OCI-LY7 (cell line): ENCODE results near the gene CD300A. TPM values are rescaled to one million over a fixed set of nuclear protein-coding genes. Genes with fewer than 3 reads are reported as not detected.

Experiments used
- BruUV-seq: library from RNA; stranded (reverse); fragments of 400-500 nt; replicated peaks from 2 replicates; lab custom pipeline; 2021; lab: Mats Ljungman, UMichigan
- CTCF ChIA-PET: fragments of 300-600 bp; sonication (Branson Sonifier 250); formaldehyde crosslinking; loops from one replicate; lab custom pipeline; 2022; ENCODE audit warnings: antibody characterized with exemption; ENCODE audit not compliant: unreplicated experiment; lab: Charles Lee
- POLR2A ChIA-PET: fragments of 300-600 bp; sonication (Branson Sonifier 250); formaldehyde crosslinking; loops from one replicate; lab custom pipeline; 2022; ENCODE audit warnings: antibody characterized with exemption; lab: Charles Lee
- DNase-seq: peaks from one replicate; pipeline ENCODE4 v3.0.0-alpha.2; 2015; ENCODE audit warnings: low spot score
- H2AFZ ChIP-seq: fragments of 200-600 bp; sonication (generic), shearing (Covaris generic); 2 replicates; pipeline ENCODE4 v1.6.1; 2014; ENCODE audit warnings: mild to moderate bottlenecking, antibody characterized with exemption, low read length, moderate library complexity
- H3K27ac ChIP-seq: fragments of 200-600 bp; sonication (generic); 2 replicates; pipeline ENCODE4 v1.5.1; 2014; ENCODE audit warnings: mixed run types, low read depth, mild to moderate bottlenecking, moderate library complexity, low read length, inconsistent platforms; ENCODE audit not compliant: poor library complexity, severe bottlenecking
- H3K36me3 ChIP-seq: fragments of 200-600 bp; sonication (generic); 2 replicates; pipeline ENCODE4 v1.6.1; 2014; ENCODE audit warnings: mild to moderate bottlenecking, antibody characterized with exemption, low read length, moderate library complexity, mixed read lengths; ENCODE audit not compliant: insufficient read depth
- H3K4me1 ChIP-seq: fragments of 200-600 bp; sonication (generic); 2 replicates; pipeline ENCODE4 v1.5.1; 2014; ENCODE audit warnings: mild to moderate bottlenecking, low read length; ENCODE audit not compliant: insufficient read depth, poor library complexity, severe bottlenecking
- H3K4me2 ChIP-seq: fragments of 200-600 bp; sonication (generic); 2 replicates; pipeline ENCODE4 v1.6.1; 2014; ENCODE audit warnings: mild to moderate bottlenecking, low read length
- H3K4me3 ChIP-seq: fragments of 200-600 bp; sonication (generic); 2 replicates; pipeline ENCODE4 v1.5.1; 2014; ENCODE audit warnings: mild to moderate bottlenecking, low read depth, low read length; ENCODE audit not compliant: poor library complexity, severe bottlenecking
- H3K79me2 ChIP-seq: fragments of 200-600 bp; sonication (generic); 2 replicates; pipeline ENCODE4 v1.6.1; 2016; ENCODE audit warnings: low read depth, mild to moderate bottlenecking, low read length, moderate library complexity, mixed read lengths; ENCODE audit not compliant: insufficient read depth
- H3K9me2 ChIP-seq: fragments of 200-600 bp; sonication (generic); 2 replicates; pipeline ENCODE4 v1.6.1; 2016; ENCODE audit warnings: mild to moderate bottlenecking, low read length, mixed read lengths; ENCODE audit not compliant: insufficient read depth
- H3K9me3 ChIP-seq: fragments of 200-600 bp; sonication (generic); 2 replicates; pipeline ENCODE4 v1.6.1; 2014; ENCODE audit warnings: mild to moderate bottlenecking, mixed run types, low read length, mixed read lengths
- H4K20me1 ChIP-seq: fragments of 200-600 bp; sonication (generic); 2 replicates; pipeline ENCODE4 v1.6.1; 2014; ENCODE audit warnings: mild to moderate bottlenecking, antibody characterized with exemption, low read length, moderate library complexity, mixed read lengths; ENCODE audit not compliant: insufficient read depth
- CTCF ChIP-seq: fragments of 200-600 bp; sonication (generic); conservative IDR thresholded peaks from 2 replicates; pipeline ENCODE4 v1.5.1; 2014; ENCODE audit warnings: mild to moderate bottlenecking, antibody characterized with exemption, low read length, moderate library complexity, mixed read lengths
- EZH2phosphoT487 ChIP-seq: fragments of 200-600 bp; sonication (generic); IDR thresholded peaks from 2 replicates; pipeline ENCODE4 v1.6.1; 2018; ENCODE audit warnings: low read depth, borderline replicate concordance, mild to moderate bottlenecking, mixed run types, antibody characterized with exemption, low read length, moderate library complexity, mixed read lengths
- intact Hi-C: fragments of 100-400 bp; cut with micrococcal nuclease; formaldehyde crosslinking; loops from one replicate; pipeline ENCODE4 v1.10.0; 2022; ENCODE audit not compliant: unreplicated experiment
- total RNA-seq, 2 experiments: library from RNA; depleted of rRNA in 1 of 2; stranded (reverse); fragments of >200 nt in 1 of 2; shearing (Covaris generic) in 1 of 2; gene quantifications; 2 replicates each; pipeline ENCODE4 v1.2.3, GENCODE V29; 2014 to 2022

The CD300A gene
- total RNA-seq, 2 experiments from 2014 or later, result 3.5 to 6.7 TPM

- H3K27ac ChIP-seq, result no peak overlapping the region
- H3K4me1 ChIP-seq, result no peaks in the 10 kb centered on the region
- TF ChIP-seq CTCF (no peak), EZH2phosphoT487 (no peak)
- H3K36me3 ChIP-seq, result no peaks in the 10 kb centered on the region
- H3K79me2 ChIP-seq, result no peaks in the 10 kb centered on the region
- no peaks in the 10 kb centered on the region for H3K9me2 ChIP-seq
- no TSS peak for BruUV-seq
- intact Hi-C loops, result no loop called here
- no peaks in the 10 kb centered on the region for H3K9me3 ChIP-seq
- H2AFZ ChIP-seq, result no peak overlapping the region
- DNase-seq, result no peak
- H4K20me1 ChIP-seq, result no peaks in the 10 kb centered on the region
- ChIA-PET POLR2A (no interaction called here), CTCF (no interaction called here)
- H3K4me3 ChIP-seq, result no peak overlapping the region
- no peak overlapping the region for H3K4me2 ChIP-seq
Observed at GRCh38 chr17:74426551-74427047, 39.8 kb upstream of the CD300A start.

- intact Hi-C loops, result no loop called here
- POLR2A ChIA-PET, result no interaction called here
- H3K27ac ChIP-seq, result no peak overlapping the region
- no peak overlapping the region for H3K4me3 ChIP-seq
- H3K4me1 ChIP-seq, result no peaks in the 10 kb centered on the region
- H3K9me3 ChIP-seq, result no peaks in the 10 kb centered on the region
- H3K9me2 ChIP-seq, result no peaks in the 10 kb centered on the region
- H3K36me3 ChIP-seq, result no peaks in the 10 kb centered on the region
- H3K79me2 ChIP-seq, result no peaks in the 10 kb centered on the region
- H3K4me2 ChIP-seq, result no peak overlapping the region
- no peak for TF ChIP-seq CTCF
- CTCF ChIA-PET, result no interaction called here
- no peaks in the 10 kb centered on the region for H4K20me1 ChIP-seq
- no peak overlapping the region for H2AFZ ChIP-seq
- no TSS peak for BruUV-seq
- no peak for DNase-seq
Observed at GRCh38 chr17:74427048-74427762, 39.2 kb upstream of the CD300A start.

GRCh38 chr17:74427763-74428153 lies 38.7 kb upstream of the CD300A start:
- CTCF ChIA-PET, result no interaction called here
- POLR2A ChIA-PET, result no interaction called here

More at GRCh38 chr17:74427763-74428153, 38.7 kb upstream of the CD300A start:
- H3K36me3 ChIP-seq, result no peaks in the 10 kb centered on the region
- H3K9me3 ChIP-seq, result no peaks in the 10 kb centered on the region
- TF ChIP-seq CTCF, result no peak
- TF ChIP-seq EZH2phosphoT487, result no peak
- BruUV-seq, result no TSS peak
- no peak overlapping the region for H3K4me2 ChIP-seq
- no peak for DNase-seq
- no peaks in the 10 kb centered on the region for H3K4me1 ChIP-seq
- no peak overlapping the region for H2AFZ ChIP-seq
- no peaks in the 10 kb centered on the region for H3K9me2 ChIP-seq
- no peak overlapping the region for H3K4me3 ChIP-seq
- H3K79me2 ChIP-seq, result no peaks in the 10 kb centered on the region
- no peak overlapping the region for H3K27ac ChIP-seq
- no peaks in the 10 kb centered on the region for H4K20me1 ChIP-seq
- intact Hi-C loops, result no loop called here
